A204.1 (cell line): ENCODE results near the gene DSTYK.
"Not testable (repeated sequence)": the region's sequence is repeated elsewhere in the genome, so short reads cannot be mapped to it uniquely, and the experiment has no call there.

Experiments
- FAIRE-seq: peaks from 2 replicates; lab custom pipeline; 2012; peaks lifted over from hg19 to GRCh38; lab: Jason Lieb, UNC

DSTYK gene

DNA sequence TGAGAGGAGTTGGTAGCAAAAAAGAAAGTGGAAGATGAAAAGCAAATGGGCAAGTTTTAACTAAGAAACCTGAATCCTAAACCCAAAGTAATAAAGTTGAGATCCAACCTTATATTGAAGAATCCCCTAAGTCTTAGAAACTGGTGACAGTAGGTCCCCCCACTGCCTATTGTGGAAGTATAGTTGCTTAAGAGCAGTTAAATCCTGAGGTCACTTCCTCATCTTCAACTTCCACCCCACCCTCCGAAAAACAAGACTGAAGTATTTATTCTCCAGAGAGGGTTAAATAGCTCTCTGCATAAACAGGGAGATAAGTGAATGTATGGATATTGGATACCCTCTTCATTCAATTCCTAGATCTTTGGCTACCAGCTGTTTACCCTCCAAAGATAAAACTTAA, 3.3 kb upstream of the DSTYK start:
- FAIRE-seq: no peak

DNA sequence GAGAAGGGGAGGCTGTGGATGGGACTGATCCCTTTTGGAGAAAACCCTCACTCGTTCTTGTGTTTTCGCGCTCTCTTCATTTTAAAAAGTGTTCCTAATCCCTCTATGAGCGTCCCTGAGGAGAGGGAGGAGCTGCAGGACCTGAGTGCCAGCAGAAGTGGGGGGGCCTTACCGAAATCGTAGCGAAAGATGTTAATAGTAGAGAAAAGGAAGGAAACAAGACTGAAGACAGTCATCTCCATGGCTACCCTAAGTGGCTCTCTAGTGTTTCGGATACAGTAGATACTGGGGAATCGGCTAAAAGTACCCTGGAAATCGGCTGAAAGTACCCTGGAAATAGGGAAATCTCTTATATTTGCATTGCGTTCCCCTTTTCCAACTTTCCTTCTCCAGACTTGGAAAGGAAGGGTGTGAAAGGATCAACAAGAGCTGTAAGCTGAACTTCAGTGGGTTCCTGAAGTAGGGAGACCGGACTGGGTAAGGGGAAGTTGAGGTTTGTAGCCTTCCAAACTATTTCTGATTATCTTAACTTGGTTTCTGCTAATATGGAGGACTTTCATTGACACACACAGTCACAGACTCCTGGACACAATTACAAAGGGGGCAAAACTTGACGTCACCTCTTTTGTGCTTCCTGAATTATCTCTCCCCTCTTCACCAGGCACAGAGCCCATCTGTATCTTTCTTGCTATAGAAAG, 486 bp upstream of the DSTYK start:
- no peak for FAIRE-seq

DNA sequence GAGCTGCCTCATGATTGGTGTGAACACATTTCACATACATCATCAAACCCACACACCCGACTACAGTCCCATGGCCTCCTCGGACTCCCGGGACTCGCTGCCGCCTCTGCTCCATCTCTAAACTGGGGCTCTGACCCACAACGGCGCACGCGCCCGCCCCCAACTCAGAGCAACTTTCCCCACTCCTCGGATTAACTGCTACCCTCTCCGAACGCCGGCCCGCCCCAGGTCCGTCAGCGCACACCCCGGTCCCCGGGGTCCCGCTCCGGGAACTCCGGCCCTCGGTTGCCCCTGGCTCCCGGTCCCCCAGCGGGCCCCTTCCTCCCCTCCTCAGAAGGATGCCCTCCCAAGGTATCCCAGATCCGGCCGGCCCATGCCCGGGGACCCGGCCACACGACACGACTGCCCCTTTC, 740 bp downstream of the DSTYK start:
- FAIRE-seq: no peak

DNA sequence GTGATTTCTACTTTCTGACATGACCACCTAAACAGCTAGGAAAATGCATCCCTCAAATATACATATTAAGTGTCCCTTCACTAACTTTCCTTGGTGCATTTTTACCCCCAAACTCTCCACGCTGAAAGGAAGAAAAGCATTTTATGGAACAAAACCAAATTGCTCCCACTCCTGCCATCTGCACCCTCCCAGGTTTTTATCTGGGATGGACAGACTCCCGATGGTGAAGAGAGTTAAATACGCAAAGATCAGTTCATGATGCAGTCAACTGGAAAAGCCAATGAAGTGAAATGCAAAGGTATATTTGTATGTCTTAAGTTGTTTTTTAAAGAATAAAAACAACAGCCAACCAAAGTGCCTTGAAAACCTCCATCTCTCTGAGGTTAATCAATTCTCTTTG, 2.7 kb downstream of the DSTYK start:
- FAIRE-seq: no peak

DNA sequence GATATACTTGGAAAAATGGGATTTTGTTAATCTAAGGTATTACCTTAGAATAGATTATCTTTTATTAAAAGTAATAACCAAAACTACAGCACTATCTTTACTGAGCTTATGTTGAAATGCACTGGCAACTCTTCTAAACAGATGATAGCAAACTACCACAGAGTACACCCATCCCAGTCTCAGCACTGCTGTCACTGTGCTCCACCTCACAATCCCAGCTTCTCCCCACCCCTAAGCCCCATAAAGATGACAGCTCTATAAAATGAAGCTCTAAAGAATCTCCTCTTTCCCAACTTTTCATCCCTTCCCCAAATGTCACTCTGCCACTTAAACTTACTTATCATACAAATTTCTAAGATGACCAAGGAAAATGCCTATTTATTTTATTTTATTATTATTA, 6.4 kb downstream of the DSTYK start:
- FAIRE-seq: no peak

DNA sequence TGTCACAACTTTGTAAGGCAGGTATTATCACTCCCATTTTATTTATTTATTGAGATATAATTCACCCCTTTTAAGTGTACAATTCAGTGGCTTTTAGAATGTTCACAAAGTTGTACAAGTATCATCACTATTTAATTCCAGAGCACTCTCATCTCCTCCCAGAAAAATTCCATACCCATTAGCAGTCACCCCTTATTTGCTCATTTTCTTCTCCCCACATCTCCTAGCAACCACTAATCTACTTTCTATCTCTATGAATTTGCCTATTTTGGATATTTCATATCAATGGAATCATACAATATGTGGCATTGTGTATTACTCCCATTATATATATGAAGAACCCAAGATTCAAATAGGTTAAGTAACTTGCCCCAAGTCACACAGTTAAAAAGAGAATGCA, 7.0 kb downstream of the DSTYK start:
- FAIRE-seq: no peak

DNA sequence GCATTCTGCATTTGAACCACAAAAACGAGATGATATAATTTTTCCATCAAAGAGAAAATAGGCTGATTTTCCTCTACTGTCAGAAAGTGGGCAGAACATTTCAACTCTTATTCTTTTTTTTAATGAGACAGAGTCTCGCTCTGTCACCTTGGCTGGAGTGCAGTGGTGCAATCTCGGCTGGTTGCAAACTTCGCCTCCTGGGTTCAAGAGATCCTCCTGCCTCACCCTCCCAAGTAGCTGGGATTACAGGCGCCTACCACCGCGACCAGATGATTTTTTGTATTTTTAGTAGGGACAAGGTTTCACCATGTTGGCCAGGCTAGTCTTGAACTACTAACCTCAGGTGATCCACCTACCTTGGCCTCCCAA, 11.6 kb downstream of the DSTYK start:
- no peak for FAIRE-seq

DNA sequence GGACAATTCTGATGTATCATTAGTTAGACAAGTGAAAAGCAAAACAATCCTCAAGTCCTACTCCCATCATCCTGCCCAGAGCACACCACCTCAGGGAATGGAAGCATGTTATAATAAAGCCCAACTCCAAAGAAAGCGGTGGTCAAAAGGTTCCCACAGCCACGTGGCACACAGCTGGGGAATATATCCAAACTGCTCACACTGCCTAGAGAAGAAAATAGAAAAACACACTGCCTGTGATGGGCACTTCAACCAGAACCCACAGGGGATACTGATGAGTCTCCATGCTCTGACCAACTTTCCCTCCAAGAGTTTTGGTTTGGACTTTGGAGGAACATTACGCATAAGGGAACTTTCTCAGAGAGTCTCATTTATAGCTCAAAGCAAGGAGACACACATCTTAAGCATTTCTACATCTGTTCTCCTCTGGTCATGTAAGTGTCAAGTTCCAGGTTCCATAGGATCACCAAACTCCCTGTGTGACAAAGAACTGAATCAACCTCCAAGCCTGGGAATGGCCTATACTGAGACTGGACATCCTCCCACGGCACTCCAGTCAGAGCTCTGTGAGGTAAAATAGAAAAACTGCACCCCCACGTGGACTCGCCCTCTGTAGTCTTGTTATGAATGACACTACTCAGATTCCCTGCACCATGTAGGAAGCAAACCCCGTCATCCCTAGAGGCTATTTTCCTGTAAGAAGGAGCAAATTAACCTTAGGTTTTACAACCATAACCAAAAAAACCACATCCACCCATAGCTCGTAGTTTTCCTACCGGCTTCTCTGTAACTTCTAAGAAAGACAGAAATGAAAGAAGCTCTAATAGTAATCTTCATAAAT, 12.2 kb downstream of the DSTYK start:
- no peak for FAIRE-seq

DNA sequence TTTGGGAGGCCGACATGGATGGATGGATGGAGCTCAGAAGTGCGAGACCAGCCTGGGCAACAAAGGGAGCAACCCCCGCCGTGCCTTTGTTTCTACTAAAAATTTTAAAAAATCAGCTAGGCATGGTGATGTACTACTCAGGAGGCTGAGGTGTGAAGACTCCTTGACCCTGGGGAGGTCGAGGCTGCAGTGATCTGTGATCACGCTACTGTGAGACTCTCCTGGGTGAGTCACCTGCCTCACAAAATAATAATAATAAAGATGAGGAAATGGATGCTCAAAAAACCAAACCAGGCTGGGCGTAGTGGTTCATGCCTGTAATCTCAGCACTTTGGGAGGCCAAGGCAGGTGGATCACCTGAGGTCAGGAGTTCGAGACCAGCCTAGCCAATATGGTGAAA, 19.2 kb downstream of the DSTYK start:
- FAIRE-seq: no peak

DNA sequence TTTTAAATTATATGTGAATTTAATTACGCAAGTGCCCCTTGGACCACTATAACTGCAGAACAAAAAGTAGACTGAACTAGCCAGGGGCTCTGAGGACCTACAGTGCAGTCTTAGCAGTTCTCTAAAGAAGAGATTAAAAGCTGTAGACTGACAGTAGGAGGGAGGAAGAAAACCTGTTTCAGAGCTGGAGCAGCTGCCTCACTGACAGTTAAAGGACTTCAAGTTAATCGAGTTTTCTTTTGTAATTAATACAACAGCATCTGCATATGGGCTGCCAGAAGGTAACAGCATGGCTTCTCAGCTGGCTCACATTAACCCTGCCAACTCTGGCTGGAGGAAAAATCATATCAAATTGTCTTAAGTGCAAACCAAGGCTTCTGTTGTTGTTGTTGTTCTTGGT, 19.9 kb downstream of the DSTYK start:
- FAIRE-seq: no peak

DNA sequence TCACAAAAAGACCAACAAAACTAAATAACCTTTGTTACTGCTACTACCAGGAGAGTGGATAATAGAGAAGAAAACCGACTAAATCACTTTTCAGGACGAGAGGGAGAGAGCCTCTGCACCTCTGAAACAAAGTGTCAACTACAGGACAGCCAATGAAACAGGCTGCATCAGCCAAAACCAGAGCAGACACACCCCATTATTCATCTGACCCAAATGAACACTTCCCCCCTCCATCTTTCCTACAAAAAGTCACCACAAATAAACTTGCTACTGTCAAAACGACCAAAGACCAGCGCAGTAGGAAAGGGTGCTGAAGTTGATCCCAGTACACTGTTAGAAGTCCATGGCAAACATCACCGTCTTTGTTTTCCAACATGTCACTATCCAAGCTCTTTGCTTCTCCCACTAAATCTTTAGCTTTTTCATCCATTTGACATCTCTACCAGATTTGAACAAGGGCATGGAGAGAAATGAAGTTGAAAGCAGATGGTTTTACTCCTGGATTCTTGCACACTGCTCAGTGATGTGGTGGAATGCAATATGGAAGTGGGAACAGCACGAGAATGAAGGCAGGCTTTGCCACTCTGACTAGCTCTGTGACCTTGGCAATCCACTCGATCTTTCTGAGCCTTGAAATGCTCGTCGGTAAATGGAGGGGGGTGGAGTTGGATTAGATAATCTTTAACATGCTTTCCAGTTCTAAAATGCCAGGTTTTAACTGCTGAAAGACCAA, 20.5 kb downstream of the DSTYK start:
- FAIRE-seq: no peak

DNA sequence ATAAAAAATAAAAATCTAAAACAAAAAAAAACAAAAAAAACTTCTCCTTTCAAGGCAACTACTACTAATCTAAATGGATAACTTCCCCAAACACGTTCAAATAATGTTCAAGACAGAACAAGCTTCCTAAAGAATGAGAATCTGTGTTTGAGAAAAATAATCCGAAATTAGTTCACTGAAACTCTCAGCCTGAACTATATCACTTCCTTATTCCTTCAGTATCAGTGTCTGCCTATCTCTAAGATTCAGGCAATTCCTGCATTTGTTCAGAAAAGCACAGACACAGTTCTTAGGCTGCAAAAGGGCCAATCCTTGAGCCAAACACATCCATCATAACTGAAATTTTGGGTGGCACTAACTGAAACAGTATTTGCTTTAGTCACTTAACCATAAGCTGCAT, 22.4 kb downstream of the DSTYK start:
- FAIRE-seq: no peak

DNA sequence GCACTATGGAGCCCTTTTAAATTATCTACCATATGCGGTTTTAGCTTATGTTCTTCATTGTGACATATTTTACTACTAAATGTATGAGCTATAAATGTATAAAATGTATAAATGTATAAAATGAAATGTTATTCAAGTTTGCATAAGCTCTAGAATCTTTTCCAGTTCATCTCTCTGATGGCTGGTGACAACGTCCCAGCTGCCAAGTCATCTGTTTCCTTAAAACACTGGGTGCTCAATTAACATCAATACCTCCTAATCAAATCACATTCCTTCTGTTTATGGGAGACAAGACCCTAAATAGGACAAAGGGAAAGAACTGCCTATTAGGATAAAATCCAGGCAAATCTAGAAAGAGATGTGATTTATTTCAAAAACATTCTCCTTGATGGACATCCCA, 22.9 kb downstream of the DSTYK start:
- FAIRE-seq: no peak

DNA sequence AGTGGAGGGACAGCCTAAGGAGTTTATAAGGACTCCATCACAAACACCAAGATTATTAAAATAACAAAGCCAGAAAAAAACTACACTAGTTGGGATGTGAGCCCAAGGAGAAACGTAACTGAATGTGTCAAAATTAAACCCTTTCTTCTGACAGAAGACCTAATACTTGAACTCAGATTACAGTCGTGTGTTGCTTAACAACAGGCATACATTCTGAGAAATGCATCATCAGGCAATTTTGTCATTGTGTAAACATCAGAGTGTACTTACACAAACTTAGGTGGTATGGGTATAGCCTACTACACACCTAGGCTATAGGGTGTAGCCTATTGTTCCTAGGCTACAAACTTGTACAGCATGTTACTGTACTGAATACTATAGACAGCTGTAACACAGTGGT, 23.4 kb downstream of the DSTYK start:
- no peak for FAIRE-seq

DNA sequence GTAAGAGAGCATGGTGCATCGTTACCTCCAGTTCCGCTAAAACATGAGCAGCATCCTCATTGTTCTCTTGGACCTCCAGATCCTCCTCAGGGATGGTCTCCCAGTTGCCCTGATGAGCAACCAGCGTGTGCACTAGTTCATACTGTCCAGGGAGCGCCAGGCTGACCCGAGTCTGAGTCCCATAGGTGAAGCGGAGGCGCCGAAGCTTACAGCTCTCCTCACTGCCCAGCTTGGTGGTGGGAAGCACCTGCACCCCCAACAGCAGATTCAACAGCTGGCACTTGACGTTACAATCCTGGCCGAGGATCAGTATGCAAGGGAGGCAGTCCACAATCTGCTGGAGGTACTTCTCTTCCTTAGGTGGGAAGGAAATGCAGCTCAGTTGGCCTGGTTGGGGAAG, 24.1 kb downstream of the DSTYK start:
- no peak for FAIRE-seq

DNA sequence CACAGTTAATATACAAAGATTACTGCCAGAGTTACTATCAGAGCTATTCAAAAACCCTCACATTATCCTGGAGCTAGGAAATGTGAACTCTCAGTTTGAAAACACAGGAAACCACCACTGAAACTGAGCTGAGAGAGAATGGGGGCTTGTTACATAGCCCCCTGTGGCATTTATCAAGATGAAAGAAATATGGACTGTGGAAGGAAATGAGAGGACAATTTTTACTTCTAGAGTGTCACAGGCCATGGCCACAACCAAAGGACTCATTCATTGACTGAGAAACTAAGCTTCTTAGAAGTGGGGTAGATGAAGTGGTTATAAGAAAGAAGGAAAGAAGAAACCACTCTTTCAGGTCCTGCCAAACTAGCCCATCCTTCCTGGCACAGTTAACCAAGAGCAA, 25.3 kb downstream of the DSTYK start:
- no peak for FAIRE-seq

DNA sequence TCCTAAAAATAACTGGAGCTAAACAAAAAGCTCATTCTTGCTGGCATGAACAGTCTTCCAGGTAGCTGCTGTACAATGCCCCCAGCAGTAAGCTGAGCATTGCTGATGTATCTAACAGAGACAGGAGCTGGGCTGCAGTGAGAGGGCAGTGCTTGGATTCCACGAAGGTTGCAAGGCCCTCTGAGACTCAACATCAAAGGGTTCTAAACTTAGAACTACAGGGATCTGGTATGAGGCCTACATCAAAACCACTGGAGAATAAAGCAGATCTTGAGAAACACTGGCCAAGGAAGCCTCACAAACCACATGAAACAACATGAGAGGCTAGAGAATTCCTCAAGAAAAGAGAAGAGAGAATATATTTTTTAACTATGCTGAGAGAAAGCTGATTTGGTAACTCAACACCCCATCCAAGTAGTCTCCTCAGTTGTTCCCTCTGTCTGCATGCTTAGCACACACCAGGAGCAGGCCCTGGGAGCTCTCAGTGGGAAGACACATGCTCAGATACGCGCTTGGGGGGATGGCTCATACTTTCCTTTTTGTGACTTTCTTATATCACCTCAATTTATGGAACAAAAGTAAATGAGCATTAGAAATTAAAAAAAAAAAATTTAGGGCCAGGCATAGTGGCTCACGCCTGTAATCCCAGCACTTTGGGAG, 27.7 kb downstream of the DSTYK start:
- FAIRE-seq: no peak

DNA sequence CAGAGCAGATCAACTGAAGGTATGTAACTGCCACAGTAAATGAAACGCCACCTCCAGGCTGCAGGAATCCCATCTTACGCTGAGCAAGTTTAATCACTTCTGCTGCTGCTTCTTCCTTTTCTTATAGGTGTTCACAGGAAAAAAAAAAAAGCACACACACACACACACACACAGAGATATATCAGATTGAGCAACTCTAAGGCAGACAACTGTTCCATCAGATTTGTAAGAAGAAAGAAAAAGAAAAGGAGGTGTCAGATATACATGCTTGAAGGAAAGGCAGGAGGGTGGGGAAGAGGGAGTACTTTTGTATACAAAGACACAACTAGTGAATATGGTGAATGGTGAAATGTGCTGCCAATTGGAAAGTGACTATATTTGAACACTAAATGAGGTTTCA, 28.6 kb downstream of the DSTYK start:
- FAIRE-seq: no peak

DNA sequence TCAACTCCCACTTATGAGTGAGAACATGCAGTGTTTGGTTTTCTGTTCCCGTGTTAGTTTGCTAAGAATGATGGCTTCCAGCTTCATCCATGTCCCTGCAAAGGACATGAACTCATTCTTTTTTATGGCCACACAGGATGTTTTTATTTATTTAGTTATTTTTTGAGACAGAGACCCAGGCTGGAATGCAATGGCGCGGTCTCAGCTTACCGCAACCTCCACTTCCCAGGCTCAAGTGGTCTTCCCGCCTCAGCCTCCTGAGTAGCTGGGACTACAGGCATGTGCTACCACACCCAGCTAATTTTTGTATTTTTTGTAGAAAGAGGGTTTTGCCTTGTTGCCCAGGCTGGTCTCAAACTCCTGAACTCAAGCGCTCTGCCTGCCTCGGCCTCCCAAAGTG, 31.2 kb downstream of the DSTYK start:
- not testable (repeated sequence) for FAIRE-seq

DNA sequence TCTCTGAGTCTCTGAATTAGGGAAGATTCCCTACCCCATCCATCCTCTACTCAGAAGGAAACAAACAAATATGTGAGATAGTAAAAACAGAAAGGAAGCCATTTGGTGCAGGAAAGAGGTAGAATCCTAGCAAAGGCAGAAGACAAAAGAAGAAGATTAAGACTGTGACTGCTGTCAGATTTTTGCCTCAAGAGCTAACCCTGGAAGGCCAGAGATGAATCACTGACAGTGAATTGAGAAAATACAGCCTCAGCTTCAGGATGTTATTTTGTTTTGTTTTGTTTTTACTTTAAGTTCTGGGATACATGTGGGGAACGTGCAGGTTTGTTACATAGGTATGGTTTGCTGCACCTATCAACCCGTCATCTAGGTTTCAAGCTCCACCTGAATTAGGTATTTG, 31.7 kb downstream of the DSTYK start:
- FAIRE-seq: no peak

DNA sequence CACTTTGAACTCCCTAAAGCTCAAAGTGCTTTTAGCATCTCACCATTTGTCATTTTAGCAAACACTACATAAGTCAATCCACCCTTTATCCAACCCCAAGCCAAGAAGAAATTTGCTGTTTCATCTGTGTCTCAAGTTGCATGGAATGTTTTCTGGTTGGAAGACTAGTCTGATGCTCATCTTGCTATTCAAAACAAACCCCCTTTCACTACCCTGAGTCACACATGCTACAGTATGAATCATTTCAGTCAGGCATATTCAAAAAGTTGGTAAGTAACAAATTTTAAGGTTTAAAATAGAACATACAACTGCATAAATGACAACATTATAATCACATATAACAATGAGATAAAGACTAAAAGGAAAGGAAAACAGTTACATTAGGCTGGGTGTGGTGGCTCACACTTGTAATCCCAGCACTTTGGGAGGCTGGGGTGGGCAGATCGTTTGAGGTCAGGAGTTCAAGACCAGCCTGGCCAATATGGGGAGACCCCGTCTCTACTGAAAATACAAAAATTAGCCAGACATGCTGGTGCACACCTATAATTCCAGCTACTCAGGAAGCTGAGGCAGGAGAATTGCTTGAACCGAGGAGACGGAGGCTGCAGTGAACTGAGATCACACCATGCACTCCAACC, 38.7 kb downstream of the DSTYK start:
- no peak for FAIRE-seq

DNA sequence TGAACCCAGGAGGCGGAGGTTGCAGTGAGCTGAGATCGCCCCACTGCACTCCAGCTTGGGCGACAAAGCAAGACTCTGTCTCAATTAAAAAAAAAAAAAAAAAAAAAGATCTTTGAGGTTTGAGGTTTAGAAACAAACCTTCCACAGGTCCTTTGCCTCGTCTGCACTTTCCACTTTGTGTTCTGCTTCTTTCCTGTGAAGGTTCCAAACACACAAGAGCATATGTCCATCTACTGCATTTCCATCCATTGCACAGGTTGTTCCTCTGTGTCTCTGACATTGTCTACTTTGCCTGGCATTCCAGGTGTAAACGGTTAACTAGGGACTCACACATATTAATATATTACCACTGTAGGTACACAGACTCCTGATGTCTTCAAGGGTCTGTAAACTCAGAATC, 40.1 kb downstream of the DSTYK start:
- FAIRE-seq: no peak
